ENCODE data around the gene MAG.
"Not testable (repeated sequence)": the region's sequence is repeated elsewhere in the genome, so short reads cannot be mapped to it uniquely, and the experiment has no call there.

MAG gene

DNA sequence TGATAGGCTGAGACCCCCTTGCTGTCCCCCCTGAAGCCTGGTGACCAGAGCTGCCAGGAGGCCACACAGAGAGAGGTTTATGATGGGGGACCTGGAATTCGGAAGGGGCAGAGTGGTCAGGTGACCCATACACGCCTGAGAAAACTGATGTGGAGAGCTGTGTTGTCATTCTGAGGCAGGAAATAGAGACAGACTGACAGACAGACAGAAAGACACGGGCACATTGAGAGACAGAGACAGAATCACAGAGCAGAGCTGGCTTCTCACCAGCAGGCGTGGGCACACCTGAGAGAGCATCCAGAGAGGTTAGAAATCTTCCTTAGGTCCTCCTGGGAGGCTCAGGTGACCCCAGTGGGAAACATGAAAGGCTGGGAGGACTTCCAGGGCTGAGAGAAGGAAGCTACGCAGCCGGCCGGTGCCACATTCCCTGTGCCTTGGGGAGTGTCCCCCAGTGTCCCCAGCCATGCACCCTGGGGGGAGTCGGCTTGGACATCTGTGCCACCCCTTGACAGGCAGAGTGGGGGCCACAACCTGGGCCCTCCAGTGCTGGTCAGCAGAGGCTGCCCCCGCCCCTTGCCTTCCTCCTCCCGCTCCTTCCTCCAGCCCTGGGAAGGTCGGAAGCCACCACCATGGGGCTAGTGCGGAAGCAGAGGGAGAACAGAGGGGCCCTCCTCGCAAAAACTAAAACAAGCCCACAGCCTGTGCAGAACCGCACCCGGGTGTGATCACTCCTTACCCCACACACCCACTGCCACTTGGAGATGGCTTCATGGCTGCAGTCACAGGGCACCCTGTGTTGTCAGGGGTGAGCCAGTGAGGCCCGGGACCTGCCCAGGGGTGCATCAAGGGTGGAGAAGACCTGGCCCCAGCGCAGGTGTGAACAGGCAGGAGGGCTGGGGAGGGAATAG lies 57.9 kb downstream of the MAG start:
- Histone ChIP-seq H3K27ac (ENCODE audit: low read depth, low read length) (no peak overlapping the region), H2AFZ (ENCODE audit: low read length, unreplicated experiment) (no peak overlapping the region), H3K4me1 (ENCODE audit: control insufficient read depth, insufficient read depth, low read length, unreplicated experiment) (no peaks in the 10 kb centered on the region), H3K36me3 (ENCODE audit: insufficient read depth, low read length) (no peaks in the 10 kb centered on the region), H3K27me3 (ENCODE audit: insufficient read depth, low read length) (no peaks in the 10 kb centered on the region), H3K4me3 (ENCODE audit: low read depth, low read length) (no peak overlapping the region), H3K79me2 (ENCODE audit: control insufficient read depth, insufficient read depth, low read length, unreplicated experiment) (no peaks in the 10 kb centered on the region)

DNA sequence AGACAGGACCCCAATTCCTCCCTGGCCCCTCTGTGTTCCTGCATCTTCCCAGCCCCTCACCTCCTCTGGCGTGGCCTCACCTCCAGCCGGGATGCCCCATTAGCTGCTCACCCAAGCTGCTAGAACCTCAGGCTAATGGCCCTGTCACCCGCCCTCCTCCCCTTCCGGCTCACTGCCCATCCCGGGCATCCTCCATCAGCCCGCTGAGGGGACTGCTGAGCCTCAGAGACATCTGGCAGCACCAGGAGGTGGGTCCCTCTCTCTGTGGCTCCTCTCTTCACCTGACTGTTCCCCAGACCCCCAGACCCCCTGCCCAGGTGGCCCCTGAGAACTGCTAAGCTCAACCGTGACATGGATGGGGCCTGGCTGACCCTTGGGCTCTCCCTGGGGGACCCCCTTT lies 58.6 kb downstream of the MAG start:
- Histone ChIP-seq H3K4me1 (ENCODE audit: control insufficient read depth, insufficient read depth, low read length, unreplicated experiment) (no peaks in the 10 kb centered on the region), H3K27me3 (ENCODE audit: insufficient read depth, low read length) (no peaks in the 10 kb centered on the region)

DNA sequence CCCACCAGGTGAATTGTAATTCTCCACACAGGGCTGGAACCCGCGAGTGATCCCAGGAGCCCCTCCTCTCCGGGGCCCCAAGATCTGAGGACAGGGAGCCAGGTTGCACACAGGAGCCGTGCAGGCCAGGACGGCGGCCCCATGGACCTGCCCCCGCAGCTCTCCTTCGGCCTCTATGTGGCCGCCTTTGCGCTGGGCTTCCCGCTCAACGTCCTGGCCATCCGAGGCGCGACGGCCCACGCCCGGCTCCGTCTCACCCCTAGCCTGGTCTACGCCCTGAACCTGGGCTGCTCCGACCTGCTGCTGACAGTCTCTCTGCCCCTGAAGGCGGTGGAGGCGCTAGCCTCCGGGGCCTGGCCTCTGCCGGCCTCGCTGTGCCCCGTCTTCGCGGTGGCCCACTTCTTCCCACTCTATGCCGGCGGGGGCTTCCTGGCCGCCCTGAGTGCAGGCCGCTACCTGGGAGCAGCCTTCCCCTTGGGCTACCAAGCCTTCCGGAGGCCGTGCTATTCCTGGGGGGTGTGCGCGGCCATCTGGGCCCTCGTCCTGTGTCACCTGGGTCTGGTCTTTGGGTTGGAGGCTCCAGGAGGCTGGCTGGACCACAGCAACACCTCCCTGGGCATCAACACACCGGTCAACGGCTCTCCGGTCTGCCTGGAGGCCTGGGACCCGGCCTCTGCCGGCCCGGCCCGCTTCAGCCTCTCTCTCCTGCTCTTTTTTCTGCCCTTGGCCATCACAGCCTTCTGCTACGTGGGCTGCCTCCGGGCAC lies 59.6 kb downstream of the MAG start:
- H3K79me2 ChIP-seq (ENCODE audit: control insufficient read depth, insufficient read depth, low read length, unreplicated experiment): no peaks in the 10 kb centered on the region
- H3K4me3 ChIP-seq (ENCODE audit: low read depth, low read length): no peak overlapping the region
- no peak overlapping the region for H2AFZ ChIP-seq (ENCODE audit: low read length, unreplicated experiment)
- no peaks in the 10 kb centered on the region for H3K36me3 ChIP-seq (ENCODE audit: insufficient read depth, low read length)
- no peak overlapping the region for H3K27ac ChIP-seq (ENCODE audit: low read depth, low read length)
- no peaks in the 10 kb centered on the region for H3K4me1 ChIP-seq (ENCODE audit: control insufficient read depth, insufficient read depth, low read length, unreplicated experiment)
- no peaks in the 10 kb centered on the region for H3K27me3 ChIP-seq (ENCODE audit: insufficient read depth, low read length)

More for the DNA sequence above, 58.6 kb downstream of the MAG start:
- Histone ChIP-seq H3K27ac (ENCODE audit: low read depth, low read length) (no peak overlapping the region), H2AFZ (ENCODE audit: low read length, unreplicated experiment) (no peak overlapping the region), H3K79me2 (ENCODE audit: control insufficient read depth, insufficient read depth, low read length, unreplicated experiment) (no peaks in the 10 kb centered on the region), H3K36me3 (ENCODE audit: insufficient read depth, low read length) (no peaks in the 10 kb centered on the region), H3K4me3 (ENCODE audit: low read depth, low read length) (no peak overlapping the region)

DNA sequence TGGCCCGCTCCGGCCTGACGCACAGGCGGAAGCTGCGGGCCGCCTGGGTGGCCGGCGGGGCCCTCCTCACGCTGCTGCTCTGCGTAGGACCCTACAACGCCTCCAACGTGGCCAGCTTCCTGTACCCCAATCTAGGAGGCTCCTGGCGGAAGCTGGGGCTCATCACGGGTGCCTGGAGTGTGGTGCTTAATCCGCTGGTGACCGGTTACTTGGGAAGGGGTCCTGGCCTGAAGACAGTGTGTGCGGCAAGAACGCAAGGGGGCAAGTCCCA lies 60.2 kb downstream of the MAG start:
- H2AFZ ChIP-seq (ENCODE audit: low read length, unreplicated experiment): no peak overlapping the region
- H3K4me3 ChIP-seq (ENCODE audit: low read depth, low read length): no peak overlapping the region
- no peaks in the 10 kb centered on the region for H3K27me3 ChIP-seq (ENCODE audit: insufficient read depth, low read length)
- H3K27ac ChIP-seq (ENCODE audit: low read depth, low read length): no peak overlapping the region
- no peaks in the 10 kb centered on the region for H3K36me3 ChIP-seq (ENCODE audit: insufficient read depth, low read length)
- H3K79me2 ChIP-seq (ENCODE audit: control insufficient read depth, insufficient read depth, low read length, unreplicated experiment): no peaks in the 10 kb centered on the region
- no peaks in the 10 kb centered on the region for H3K4me1 ChIP-seq (ENCODE audit: control insufficient read depth, insufficient read depth, low read length, unreplicated experiment)

DNA sequence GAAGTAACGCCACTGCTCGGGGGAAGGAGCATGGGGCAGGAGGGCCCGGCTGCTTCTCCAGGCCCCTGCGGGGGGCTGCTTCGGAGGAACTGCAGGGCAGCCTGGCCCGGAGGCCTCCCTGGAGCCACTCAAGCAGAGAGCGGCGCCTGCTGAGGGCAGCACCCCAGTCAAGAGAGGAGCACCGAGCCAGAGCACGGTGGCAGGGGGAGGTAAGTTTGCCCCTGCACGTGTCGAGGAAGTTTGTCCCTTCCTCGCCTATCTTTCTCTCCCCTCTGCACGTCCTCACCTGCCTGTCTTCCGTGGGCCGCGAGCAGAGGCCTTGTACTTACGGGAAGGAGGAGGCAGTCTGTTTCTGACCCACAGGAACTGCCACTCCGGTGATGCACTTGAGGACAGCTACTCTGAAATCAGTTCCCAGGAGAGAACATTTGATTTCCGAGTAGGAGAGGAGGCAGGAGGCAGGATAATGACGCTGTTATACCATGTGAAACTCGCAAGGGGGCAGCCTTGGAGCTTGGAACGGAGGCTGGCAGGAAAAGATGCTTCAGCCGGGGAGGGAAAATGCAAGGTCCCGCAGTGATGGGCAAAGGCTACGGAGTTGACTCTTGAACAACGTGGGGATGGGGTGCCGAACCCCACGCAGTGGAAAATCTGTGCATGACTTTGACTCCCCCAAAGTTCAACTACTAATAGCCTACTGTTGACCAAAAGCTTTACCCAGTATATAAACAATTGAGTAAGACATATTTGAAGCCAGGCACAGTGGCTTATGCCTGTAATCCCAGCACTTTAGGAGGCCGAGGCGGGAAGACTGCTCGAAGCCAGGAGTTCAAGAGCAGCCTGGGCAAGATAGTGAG lies 60.7 kb downstream of the MAG start:
- H3K79me2 ChIP-seq (ENCODE audit: control insufficient read depth, insufficient read depth, low read length, unreplicated experiment): no peaks in the 10 kb centered on the region
- no peak overlapping the region for H2AFZ ChIP-seq (ENCODE audit: low read length, unreplicated experiment)
- H3K4me3 ChIP-seq (ENCODE audit: low read depth, low read length): no peak overlapping the region
- H3K27ac ChIP-seq (ENCODE audit: low read depth, low read length): no peak overlapping the region
- H3K4me1 ChIP-seq (ENCODE audit: control insufficient read depth, insufficient read depth, low read length, unreplicated experiment): no peaks in the 10 kb centered on the region
- H3K27me3 ChIP-seq (ENCODE audit: insufficient read depth, low read length): no peaks in the 10 kb centered on the region
- H3K36me3 ChIP-seq (ENCODE audit: insufficient read depth, low read length): no peaks in the 10 kb centered on the region

DNA sequence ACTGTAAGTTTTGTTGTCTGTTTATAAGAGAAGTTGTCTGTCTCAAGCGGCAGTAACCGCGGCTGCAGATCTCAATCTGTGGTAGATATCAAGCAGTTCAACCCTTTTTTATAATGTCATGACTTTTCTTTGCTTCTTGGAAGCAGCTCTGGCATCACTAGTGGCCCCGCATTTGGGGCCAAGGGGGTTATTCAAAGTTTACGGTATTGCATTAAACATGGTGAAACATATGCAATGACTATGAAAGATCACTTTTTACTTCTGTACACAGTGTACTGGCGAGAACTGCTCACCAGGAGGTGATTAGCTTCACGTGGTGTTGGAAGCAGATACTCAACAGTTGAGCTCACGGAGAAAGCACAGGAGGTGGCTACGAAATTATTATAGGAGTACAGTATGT lies 61.7 kb downstream of the MAG start:
- no peaks in the 10 kb centered on the region for H3K27me3 ChIP-seq (ENCODE audit: insufficient read depth, low read length)
- H3K79me2 ChIP-seq (ENCODE audit: control insufficient read depth, insufficient read depth, low read length, unreplicated experiment): no peaks in the 10 kb centered on the region
- no peak overlapping the region for H2AFZ ChIP-seq (ENCODE audit: low read length, unreplicated experiment)
- H3K4me3 ChIP-seq (ENCODE audit: low read depth, low read length): no peak overlapping the region
- H3K4me1 ChIP-seq (ENCODE audit: control insufficient read depth, insufficient read depth, low read length, unreplicated experiment): peaks cover 4% of the 10 kb centered on the region
- H3K36me3 ChIP-seq (ENCODE audit: insufficient read depth, low read length): no peaks in the 10 kb centered on the region
- no peak overlapping the region for H3K27ac ChIP-seq (ENCODE audit: low read depth, low read length)

DNA sequence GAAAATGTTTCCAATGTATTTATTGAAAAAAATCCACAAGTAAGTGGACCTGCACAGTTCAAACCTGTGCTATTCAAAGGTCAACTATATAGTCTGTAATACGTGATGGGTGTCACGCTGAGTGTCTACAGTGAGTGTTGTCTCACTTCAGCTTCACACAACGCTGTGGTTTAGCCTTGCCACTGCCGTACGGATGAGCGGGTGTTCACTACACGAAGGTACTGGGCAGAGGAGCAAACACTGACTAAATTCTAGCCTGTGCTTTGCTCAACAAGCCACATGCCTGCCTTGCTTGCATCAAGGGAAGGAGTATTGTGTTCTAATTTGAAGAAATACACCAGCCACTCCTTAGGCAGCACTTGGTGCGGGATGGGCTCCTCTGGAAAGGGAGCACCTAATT lies 62.9 kb downstream of the MAG start:
- Histone ChIP-seq H3K4me3 (ENCODE audit: low read depth, low read length) (no peak overlapping the region), H3K79me2 (ENCODE audit: control insufficient read depth, insufficient read depth, low read length, unreplicated experiment) (no peaks in the 10 kb centered on the region), H3K36me3 (ENCODE audit: insufficient read depth, low read length) (no peaks in the 10 kb centered on the region), H2AFZ (ENCODE audit: low read length, unreplicated experiment) (no peak overlapping the region), H3K27me3 (ENCODE audit: insufficient read depth, low read length) (no peaks in the 10 kb centered on the region), H3K27ac (ENCODE audit: low read depth, low read length) (no peak overlapping the region), H3K4me1 (ENCODE audit: control insufficient read depth, insufficient read depth, low read length, unreplicated experiment) (peaks cover 4% of the 10 kb centered on the region)

DNA sequence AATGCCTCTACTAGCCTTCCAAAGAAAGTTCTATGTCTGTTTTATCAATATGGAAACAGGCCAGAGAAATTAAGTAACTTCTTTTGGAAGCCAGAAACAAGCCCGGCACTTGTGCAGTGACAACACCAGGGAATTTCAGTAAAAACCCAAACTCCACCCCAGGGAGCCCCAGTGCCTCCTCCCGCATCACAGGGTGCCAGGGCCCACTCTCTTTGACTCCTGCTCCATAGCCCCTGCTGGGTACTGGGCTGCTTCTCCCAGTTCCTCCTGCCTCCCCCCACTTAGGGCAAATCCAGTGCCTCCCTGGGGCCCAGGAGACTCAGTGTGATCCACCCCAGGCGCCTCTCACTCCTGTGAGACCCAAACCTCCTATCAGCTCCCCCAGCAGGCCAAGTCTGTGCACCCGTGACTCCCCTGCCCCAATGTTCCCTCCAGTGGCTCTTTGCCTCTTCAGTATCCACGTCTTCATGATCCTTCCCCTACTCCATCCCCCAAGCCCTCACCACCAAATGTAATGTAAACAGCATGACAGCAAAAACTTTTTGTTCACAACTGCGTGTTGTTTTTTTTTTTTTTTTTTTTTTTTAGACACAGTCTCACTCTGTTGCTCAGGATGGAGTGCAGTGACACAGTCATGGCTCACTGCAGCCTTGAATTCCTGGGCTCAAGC lies 64.0 kb downstream of the MAG start:
- Histone ChIP-seq H3K36me3 (ENCODE audit: insufficient read depth, low read length) (no peaks in the 10 kb centered on the region), H3K4me3 (ENCODE audit: low read depth, low read length) (no peak overlapping the region), H3K79me2 (ENCODE audit: control insufficient read depth, insufficient read depth, low read length, unreplicated experiment) (no peaks in the 10 kb centered on the region), H2AFZ (ENCODE audit: low read length, unreplicated experiment) (no peak overlapping the region), H3K27me3 (ENCODE audit: insufficient read depth, low read length) (no peaks in the 10 kb centered on the region), H3K4me1 (ENCODE audit: control insufficient read depth, insufficient read depth, low read length, unreplicated experiment) (peaks cover 4% of the 10 kb centered on the region), H3K27ac (ENCODE audit: low read depth, low read length) (no peak overlapping the region)

DNA sequence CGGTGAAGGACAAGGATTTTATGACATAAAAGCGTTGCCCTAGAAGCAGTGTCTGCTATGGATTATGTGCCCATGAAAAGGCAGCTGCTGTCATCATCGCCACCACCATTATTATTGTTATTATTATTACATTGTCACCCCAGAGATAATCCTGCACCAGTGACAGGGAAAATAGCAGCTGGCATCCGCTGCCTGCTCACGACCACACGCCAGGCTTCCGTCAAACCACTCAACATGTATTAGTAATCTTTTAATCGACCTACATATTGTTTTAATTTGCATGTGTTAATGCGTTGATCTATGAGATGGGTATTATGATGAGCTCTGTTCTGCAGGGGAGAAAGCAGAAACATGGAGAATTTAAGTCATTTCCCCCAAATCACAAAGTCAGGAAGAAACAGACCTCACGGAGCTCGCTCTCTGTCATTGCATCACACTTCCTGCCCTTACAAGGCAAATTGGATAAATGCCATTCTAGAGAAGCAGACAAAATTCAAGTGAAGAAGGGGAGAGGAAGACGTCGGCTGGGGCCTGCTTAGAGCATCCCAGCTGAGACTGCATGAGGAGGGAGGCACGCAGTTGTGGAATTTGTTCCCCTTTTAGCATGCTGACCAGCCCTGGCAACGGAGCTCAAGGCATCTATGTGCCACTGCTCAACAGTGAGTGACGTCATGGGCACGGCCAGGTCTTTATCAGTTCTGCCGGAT lies 66.1 kb downstream of the MAG start, which contains the start of gene FFAR3:
Gene FFAR3 (plus strand): TSS at position 594 of the 707 bp plus-strand sequence. CDS start 431 bp downstream, outside the sequence.
- H2AFZ ChIP-seq (ENCODE audit: low read length, unreplicated experiment): no peak within 1 kb of the TSS

DNA sequence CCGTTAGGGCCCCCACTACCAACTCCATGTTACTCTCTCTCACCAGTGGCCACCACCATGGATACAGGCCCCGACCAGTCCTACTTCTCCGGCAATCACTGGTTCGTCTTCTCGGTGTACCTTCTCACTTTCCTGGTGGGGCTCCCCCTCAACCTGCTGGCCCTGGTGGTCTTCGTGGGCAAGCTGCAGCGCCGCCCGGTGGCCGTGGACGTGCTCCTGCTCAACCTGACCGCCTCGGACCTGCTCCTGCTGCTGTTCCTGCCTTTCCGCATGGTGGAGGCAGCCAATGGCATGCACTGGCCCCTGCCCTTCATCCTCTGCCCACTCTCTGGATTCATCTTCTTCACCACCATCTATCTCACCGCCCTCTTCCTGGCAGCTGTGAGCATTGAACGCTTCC lies 66.9 kb downstream of the MAG start:
- H2AFZ ChIP-seq (ENCODE audit: low read length, unreplicated experiment); H3K27ac ChIP-seq (ENCODE audit: low read depth, low read length); H3K36me3 ChIP-seq (ENCODE audit: insufficient read depth, low read length); H3K79me2 ChIP-seq (ENCODE audit: control insufficient read depth, insufficient read depth, low read length, unreplicated experiment); H3K4me1 ChIP-seq (ENCODE audit: control insufficient read depth, insufficient read depth, low read length, unreplicated experiment); H3K4me3 ChIP-seq (ENCODE audit: low read depth, low read length); H3K27me3 ChIP-seq (ENCODE audit: insufficient read depth, low read length): not testable (repeated sequence)

More for the DNA sequence above, 66.1 kb downstream of the MAG start, which contains the start of gene FFAR3:
- Histone ChIP-seq H3K4me1 (ENCODE audit: control insufficient read depth, insufficient read depth, low read length, unreplicated experiment) (peaks cover 4% of the 10 kb centered on the region), H3K27me3 (ENCODE audit: insufficient read depth, low read length) (no peaks in the 10 kb centered on the region), H3K4me3 (ENCODE audit: low read depth, low read length) (no peak within 1 kb of the TSS), H3K27ac (ENCODE audit: low read depth, low read length) (no peak within 1 kb of the TSS), H3K36me3 (ENCODE audit: insufficient read depth, low read length) (no peaks in the 10 kb centered on the region), H3K79me2 (ENCODE audit: control insufficient read depth, insufficient read depth, low read length, unreplicated experiment) (no peaks in the 10 kb centered on the region)
